Peyer's patch (tissue), 4 donors: ENCODE measurements around the gene PRICKLE1.

Experiments
- POLR2A ChIP-seq, 2 donors: fragments of 450-650 bp; IDR thresholded peaks; one replicate each; pipeline ENCODE4 v1.5.1; 2017; ENCODE audit warnings: antibody characterized with exemption in 2 of 2, mild to moderate bottlenecking in 2 of 2, moderate library complexity in 2 of 2
- TF ChIP-seq, protein P1 (sequence below), 6 experiments: fragments of 450-650 bp in 4 of 6; fragments of 200-600 bp in 2 of 6; sonication (generic) in 1 of 6; IDR thresholded peaks; one replicate each; pipeline ENCODE4 v1.5.1; 2017 to 2019; ENCODE audit warnings: antibody characterized with exemption in 6 of 6, mild to moderate bottlenecking in 3 of 6, moderate library complexity in 1 of 6

DNA sequence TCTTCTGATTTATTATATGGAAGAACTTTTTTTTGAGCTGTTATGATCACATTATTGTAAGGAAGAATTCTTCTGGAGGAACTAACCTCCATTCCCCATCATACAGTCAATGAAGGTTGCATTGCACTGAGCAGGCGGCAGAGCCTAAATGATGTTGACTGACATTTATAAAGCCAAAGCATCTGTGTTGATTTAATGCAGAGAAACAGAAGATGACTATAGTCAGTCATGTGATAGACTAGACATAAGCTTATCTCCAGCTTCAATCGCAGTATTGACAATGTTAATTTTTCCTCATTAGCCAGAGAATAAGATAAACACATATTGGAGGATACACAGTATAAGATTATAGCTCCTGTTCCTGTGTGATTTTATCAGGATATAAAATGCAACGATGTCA is 82.0 kb downstream of the PRICKLE1 start:
- TF ChIP-seq, protein P1, sequence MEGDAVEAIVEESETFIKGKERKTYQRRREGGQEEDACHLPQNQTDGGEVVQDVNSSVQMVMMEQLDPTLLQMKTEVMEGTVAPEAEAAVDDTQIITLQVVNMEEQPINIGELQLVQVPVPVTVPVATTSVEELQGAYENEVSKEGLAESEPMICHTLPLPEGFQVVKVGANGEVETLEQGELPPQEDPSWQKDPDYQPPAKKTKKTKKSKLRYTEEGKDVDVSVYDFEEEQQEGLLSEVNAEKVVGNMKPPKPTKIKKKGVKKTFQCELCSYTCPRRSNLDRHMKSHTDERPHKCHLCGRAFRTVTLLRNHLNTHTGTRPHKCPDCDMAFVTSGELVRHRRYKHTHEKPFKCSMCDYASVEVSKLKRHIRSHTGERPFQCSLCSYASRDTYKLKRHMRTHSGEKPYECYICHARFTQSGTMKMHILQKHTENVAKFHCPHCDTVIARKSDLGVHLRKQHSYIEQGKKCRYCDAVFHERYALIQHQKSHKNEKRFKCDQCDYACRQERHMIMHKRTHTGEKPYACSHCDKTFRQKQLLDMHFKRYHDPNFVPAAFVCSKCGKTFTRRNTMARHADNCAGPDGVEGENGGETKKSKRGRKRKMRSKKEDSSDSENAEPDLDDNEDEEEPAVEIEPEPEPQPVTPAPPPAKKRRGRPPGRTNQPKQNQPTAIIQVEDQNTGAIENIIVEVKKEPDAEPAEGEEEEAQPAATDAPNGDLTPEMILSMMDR (IDR thresholded peaks at IDR 0.05), result no peak
- TF ChIP-seq POLR2A (IDR thresholded peaks at IDR 0.05), result no peak
